T follicular helper cell (primary cell): ENCODE data around the gene SQOR.

ENCODE experiments used
- DNase-seq: peaks from one replicate; pipeline ENCODE4 v3.0.0-alpha.2; 2020; ENCODE audit warnings: low read depth

SQOR gene

DNA sequence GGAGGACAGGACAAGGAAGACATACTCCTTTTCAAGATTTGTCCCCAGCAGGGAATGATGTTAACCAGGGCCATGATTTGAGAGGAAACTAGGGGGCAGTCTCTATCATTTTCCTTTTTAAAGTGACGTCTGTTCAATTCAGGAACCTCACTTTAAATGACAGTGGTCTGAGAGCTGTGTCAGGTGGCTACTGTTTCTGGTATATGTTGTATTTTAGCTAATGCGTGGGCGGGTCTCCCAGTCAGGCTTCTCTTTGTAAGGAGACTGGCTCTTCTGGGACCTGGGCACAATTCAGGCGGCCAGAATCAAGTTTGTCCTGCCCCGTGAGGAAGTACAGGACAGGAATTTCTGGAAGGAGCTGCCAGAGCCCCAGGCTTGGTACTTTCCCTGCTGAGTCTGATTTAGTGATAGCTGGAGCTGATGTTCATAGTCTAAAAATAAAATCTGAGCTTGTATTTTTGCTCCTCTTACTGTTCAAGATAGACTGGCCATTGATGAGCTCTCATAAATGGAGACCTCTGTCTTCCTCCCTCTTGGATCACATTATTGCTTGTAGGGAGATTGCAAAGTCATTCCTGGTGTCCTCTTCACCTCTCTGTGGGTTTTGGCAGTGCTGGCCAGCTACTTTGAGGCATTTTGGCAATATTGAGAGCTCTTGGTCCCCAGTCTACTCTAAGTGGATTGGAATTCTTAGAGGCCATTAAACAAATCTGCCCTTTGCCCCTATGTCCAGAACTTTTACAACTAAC is 25.6 kb downstream of the SQOR start:
- no peak for DNase-seq

DNA sequence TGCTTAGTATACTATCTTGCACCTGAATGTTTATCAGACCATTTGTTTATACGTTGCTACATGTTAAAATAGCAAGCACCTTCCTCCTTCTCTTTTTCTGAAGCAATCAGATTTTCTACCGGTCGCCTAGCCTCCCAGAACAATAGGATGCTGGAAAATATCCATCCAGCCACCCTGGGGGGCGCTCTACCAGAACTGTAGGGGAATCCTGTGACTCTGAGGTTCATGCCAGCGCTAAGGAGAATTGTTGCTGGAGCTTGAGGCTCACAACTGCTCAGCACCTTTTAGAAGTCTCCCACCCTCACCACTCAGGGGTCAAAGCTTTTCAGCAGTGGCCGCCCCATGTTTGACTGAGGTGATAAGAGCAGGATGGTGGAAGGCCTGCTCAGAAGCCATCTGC is 27.5 kb downstream of the SQOR start:
- no peak for DNase-seq

GRCh38 chr15:45664451-45664850 is 29.6 kb downstream of the SQOR start:
- no peak for DNase-seq

DNA sequence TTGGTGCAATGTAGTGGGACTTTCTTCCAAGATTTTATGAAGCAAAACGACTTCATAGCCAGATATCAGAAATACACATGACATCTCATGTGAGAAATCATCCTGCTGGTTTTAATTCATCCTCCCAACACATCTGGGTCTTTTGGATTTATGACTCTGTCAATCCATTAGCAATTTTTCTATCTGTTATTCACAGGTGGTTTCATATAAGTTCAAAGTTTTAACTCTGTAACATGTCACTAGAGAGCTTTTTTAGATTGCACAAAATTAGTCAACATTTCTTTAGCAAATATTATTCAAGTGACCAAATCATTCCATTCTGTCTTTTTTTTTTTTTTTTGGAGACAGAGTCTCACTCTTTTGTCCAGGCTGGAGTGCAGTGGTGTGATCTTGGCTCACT is 30.4 kb downstream of the SQOR start:
- DNase-seq = no peak

- no peak for DNase-seq
These were observed 31.5 kb downstream of the SQOR start for GRCh38 chr15:45666119-45666875.

GRCh38 chr15:45667002-45667401 is 32.2 kb downstream of the SQOR start:
- DNase-seq = no peak

GRCh38 chr15:45668386-45668785 is 33.6 kb downstream of the SQOR start:
- DNase-seq = no peak

DNA sequence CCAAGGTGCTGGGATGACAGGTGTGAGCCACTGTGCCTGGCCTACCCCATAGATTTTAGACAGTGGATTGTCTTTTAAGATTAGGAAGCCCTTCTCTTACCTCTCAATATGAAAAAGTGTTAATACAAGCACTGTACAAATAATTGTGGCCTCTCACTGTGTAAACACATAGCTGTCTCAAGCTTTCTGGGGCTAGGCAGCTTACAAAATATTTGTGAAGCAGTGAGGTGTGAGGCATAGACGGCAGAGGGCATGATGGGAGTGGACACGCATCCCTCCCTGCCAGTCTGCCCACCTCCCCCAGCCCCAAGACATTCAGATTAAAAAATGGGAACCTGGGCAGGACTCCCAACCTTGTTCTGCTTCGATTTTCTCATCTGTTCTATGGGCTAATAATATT is 34.6 kb downstream of the SQOR start:
- no peak for DNase-seq

- no peak for DNase-seq
These were observed 35.3 kb downstream of the SQOR start for GRCh38 chr15:45670091-45670490.

GRCh38 chr15:45670511-45670910 is 35.7 kb downstream of the SQOR start:
- no peak for DNase-seq

DNA sequence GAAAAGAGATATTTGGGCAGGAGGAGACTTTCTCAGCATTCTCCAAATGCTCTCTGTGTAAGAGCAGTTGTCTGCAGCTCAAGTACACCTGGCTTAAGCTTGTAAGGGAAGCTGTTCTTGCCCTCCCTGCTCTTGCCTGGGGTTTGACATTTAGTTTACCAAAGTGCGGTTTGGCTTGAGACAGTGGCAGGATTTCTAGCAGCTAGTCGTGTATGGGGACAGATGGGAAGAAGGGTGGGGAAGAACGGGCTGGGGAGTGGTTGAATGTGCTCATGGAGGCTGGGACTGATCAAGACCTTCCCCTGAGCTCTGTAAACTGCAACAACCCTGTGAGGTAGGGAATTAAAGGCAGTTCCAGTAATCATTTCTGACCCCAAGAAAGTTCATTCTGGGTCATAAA is 39.8 kb downstream of the SQOR start:
- no peak for DNase-seq

DNA sequence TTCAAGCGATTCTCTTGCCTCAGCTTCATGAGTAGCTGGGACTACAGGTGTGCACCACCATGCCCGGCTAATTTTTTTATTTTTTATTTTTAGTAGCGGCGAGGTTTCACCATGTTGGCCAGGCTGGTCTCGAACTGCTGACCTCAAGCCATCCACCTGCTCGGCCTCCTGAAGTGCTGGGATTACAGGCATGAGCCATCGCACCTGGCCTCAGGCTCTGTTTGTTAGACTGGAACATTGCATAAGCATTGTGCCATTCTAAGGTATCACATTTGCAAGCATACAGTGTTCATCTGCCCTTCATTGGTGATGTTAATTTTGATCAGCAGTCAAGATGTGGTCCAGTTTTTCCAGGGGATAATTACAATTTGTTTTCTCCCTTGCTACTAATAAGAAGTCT is 43.0 kb downstream of the SQOR start:
- no peak for DNase-seq

- no peak for DNase-seq
These were observed 43.8 kb downstream of the SQOR start for GRCh38 chr15:45678459-45679178.

GRCh38 chr15:45684533-45684932 is 49.7 kb downstream of the SQOR start:
- no peak for DNase-seq

DNA sequence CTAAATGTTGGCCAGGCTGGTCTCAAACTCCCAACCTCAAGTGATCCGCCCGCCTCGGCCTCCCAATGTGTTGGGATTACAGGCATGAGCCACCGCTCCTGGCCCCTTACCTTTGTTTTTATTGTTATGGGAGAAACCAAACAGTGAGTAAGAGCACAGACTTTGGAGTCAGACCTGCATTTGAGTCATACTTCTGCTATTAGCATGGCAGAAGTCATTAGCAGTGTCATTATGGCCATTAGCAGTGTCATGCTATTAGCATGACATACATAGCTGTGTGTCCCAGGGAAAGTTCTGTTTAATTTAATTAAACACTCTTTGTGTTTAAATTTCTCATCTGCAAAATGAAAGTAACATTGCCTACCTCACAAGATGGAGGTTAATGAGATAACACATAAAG is 54.8 kb downstream of the SQOR start:
- DNase-seq = no peak

DNA sequence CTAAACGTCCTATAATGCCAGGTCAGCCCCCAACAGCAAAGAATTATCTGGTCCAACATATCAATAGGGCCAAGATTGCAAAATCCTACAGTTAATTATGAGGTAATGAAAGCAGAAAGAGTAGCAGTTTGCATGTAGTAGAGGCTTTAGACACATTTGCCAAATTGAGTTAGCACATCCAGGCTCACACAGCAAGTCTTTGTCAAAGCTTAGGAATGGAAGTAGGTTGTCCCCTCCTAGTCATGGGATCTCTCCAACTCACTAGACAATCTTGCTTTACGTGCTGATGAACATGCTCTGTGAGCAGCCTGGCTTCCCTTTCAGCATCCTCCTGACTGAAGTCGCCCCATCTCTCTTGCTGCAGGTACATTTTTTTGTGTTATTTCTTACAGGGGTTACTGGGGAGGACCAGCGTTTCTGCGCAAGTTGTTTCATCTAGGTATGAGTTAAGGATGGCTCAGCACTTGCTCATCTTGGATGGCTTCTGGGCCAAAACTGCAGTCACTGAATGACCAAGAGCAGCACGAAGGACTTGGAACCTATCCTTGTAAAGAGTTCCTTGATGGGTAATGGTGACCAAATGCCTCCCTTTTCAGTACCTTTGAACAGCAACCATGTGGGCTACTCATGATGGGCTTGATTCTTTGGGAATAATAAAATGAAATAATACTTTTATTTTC is 55.9 kb downstream of the SQOR start:
- no peak for DNase-seq

DNA sequence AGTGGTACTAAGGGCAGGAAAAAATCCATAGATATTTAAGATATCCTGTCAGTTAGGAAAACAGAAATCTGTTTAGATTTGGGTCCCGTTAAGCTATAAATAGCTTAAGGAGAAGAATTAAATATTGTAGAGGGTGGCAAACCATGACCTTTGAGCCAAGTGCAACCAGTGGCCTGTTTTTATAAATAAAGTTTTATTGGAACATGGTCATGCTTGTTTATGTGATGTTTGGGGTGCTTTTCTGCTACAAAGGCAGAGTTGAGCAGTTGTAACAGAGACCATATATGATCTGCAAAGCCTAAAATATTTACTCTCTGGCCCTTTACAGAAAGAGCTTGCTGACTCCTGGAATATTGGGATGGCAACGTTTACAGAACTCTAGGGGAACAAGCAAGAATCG is 66.3 kb downstream of the SQOR start:
- DNase-seq = no peak

- no peak for DNase-seq
These were observed 67.2 kb downstream of the SQOR start for GRCh38 chr15:45702041-45702440.

DNA sequence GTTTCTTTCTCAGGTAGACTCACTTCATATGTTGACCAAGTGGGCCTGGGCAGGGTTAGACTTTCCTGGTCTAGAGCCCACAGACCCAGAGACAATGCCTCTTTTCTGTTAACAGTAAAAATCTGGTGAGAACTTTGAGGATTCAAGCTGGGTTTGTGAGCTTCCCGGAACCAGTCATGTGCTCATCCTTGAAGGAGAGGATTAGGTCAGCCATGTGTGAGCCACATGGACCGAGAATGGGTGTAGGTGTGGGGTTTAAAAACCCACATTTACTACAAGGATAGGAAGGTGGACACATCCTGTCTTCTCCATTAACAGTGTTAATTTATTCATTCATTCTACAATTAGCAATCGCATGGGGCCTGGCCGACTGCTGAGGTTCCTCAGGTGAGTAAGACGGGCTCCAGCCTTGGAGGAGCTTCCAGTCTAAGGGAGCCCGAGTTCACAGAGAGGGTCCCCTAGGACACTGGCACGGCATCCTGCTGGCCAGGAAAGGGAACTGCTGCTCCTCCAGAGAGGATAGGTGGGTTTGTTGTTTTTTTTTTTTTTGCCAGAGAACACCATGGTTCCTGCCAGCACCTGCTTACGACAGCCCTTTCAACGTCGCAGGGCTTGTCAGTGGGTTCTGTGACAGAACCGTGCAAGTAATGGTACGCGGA is 69.0 kb downstream of the SQOR start:
- no peak for DNase-seq

DNA sequence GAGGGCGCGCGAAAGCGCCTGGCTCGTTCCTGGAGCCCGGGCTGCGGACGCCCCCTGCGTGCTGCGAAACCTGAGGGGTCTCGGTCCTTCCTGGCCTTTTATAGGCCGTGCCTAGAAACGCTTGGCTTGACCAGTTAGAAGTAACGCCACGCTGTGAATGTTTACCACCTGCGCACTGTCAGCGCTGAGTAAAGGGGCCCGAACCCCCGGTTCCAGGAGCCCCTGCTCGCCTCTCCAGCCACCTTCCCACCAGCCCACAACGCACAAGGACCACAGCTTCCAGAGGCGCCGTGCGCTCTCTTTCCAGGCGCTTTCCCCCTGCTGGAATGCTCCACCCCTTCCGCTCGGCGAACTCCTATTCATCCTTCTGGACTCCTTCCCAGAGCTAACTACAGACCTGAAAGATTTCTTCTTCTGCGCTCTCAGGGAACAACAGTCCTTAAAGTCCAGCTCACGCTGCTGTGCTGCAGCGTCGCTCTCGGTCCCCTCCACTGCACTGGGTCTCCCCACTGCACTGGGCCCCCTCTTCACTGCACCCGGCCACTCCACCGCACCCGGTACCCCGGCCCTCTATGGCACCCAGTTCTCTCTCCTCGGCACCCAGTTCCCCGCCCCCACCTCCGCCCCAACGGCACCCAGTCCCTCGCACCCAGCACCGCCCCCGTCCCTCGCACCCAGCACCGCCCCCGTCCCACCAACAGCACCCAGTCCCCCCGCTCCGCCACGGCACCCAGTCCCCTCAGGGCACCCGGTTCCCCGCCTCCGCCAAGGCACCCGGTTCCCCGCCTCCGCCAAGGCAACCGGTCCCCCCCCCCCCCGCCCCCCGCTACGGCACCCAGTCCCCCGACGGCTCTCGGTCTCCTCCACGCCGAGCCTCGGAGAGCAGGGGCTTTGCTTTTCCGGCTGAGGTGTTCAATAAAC is 69.8 kb downstream of the SQOR start:
- no peak for DNase-seq
